ENCODE data around the gene TMEM238.

TMEM238 gene

GRCh38 chr19:55400281-55401087 lies 16.4 kb upstream of the TMEM238 start:
- DNase-seq: no peak

GRCh38 chr19:55398200-55398925 lies 14.3 kb upstream of the TMEM238 start:
- DNase-seq: no peak

DNA sequence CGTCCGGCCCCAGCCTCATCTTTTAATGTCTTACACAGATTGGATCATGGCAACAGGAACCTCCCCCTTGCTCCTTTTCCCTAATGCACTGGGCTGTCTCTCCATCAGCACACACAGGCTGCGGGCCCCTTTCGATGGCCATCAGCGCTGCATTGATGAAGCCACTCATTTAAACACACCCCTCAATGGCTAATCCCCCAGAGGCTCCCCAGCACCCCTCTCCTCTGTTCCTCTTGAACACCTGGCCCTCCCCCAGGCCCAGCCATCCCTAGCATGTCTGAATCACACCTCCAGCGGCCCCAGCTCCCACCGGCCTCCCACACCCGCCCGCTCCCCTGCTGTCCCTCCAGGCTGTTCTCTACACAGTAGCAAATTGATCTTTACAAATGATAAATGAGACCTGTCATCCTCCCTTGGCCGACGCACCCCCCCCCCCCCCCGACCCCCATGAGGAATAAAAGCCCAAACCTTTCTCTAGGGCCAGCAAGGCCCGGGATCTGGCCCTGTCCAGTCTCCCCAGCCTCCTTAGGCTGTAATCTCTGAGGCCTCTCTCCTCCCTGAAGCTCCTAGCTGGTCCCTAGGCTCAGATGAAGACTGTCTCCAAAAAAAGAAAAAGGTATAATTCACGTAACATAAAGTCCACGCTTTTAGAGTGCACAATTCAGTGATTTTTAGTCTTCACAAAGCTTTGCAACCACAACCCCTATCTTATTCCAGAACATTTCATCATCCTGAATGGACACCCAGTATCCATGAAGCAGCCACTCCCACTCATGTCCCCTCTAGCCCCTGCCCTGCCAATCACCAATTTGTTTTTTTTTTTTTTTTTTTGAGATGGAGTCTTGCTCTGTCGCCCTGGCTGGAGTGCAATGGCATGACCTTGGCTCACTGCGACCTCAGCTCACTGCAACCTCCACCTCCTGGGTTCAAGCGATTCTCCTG lies 9.0 kb upstream of the TMEM238 start:
- DNase-seq: no peak

DNA sequence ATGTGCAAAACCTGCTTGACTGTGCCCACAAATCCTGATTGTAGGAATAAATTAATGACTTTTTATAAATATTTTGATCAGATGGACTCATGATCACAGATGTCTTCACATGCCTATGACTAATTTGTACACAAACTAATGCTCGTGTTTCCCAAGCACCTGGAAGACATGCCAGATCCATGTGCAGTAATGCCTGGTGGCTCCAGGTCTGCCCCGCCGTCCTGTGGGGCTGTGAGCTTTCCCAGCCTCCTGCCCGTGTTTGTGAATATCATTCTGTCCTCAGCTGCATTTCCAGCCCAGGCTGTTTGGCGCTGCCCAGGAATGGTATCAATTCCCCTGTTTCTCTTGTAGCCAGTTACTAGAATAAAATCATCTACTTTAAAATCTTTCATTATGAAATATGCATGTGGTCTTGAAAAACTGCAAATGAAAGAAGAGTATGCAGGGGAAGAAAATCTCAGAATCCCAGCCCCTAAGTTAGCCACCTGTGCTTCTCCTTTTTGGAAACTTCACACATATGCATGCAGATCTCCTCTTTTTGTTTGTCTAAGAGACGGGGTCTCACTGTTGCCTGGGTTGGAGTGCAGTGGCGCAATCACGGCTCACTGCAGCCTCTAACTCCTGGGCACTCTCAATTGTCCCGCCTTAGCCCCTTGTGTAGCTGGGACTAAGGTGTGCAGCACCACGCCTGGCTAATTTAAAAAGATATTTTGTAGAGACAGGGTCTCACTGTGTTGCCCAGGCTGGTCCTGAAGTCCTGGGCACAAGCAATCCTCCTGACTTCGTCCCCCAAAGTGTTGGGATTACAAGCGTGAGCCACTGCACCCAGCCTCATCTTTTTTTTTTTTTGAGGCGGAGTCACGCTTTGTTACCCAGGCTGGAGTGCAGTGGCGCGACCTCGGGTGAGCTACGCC lies 7.9 kb upstream of the TMEM238 start:
- DNase-seq: no peak

- no peak for DNase-seq
Observed at GRCh38 chr19:55391191-55391670, 7.1 kb upstream of the TMEM238 start.

DNA sequence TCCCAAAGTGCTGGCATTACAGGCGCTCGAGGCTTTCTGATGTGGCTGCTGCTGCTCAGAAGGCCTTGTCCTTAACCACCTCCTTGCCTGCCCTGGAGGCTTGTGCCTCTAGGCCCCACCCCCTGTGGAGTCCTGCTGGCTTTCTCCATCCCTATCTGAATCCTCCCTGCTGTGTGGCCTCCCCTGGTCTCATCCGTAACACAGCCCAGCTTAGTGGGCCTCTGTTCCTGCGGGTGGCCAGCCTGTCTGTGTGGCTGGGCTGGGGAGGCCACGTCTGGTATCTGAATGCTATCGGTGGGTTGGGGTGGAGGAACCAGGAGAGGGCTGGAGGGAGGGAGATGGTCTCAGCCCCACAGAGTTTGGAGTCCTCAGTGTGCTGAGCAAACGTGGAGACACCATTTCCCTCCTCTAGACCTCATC lies 6.4 kb upstream of the TMEM238 start:
- no peak for DNase-seq

GRCh38 chr19:55389386-55390317 lies 5.6 kb upstream of the TMEM238 start:
- DNase-seq: no peak

DNA sequence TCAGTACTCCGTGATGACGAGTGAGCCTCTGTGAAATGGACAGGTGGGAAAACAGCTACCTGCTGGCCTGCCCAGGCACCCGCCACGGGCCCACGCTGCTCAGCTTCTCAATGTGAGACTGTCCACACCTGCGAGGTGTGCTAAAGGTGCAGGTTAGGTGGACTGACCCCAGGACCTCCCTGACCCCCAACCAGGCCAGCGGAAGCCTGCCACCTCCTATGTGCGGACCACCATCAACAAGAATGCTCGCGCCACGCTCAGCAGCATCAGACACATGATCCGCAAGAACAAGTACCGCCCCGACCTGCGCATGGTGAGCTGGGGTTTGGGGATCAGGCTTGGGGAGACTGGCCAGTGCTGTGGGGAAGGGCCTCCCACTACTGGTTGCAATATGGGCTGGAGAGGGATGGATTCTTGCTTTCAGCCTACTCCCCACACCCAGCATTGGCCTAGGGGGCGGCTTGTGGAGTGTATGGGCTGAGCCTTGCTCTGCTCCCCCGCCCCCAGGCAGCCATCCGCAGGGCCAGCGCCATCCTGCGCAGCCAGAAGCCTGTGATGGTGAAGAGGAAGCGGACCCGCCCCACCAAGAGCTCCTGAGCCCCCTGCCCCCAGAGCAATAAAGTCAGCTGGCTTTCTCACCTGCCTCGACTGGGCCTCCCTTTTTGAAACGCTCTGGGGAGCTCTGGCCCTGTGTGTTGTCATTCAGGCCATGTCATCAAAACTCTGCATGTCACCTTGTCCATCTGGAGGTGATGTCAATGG lies 3.8 kb upstream of the TMEM238 start:
- DNase-seq: no peak

- DNase-seq: no peak
Observed at GRCh38 chr19:55386493-55386971, 2.4 kb upstream of the TMEM238 start.

DNA sequence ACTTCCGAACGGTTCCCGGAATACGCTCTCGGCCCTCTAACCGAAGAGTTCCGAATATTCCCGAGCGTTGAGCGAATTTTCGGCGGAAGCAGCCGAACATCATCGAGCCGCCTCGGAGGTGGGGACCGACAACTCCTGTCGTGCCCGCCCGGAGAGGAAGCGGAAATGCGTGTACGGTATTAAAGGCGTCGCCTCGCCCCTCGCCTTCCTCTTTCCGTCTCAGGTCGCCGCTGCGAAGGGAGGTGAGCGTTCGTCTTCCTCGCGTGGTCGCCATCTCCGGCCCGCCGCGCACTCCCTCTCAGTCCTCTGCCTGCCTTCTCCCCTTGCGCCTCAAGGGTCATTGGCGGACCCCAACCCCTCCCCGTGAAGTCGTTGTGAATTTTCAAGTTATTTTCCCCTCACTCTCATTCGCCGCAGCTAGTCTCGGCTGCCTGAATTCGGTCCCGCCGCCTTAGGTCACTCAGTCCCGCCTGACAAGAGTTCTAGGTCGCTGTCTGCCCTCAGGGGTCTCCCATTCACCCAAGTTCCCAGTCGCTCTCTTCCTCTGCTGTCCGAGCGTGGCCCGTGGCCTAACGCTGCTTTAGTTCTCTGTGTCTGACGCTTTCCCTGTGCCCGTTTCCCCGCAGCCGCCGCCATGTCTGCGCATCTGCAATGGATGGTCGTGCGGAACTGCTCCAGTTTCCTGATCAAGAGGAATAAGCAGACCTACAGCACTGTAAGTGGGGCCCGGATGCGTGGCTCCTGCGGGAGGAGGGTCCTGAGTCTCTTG lies 1.8 kb upstream of the TMEM238 start, which contains the start of gene RPL28:
TSS of gene RPL28 (plus strand) at position 209 of the 769 bp plus-strand sequence. CDS start at position 635, 426 bp downstream.
- peak; percentile 99 for DNase-seq

DNA sequence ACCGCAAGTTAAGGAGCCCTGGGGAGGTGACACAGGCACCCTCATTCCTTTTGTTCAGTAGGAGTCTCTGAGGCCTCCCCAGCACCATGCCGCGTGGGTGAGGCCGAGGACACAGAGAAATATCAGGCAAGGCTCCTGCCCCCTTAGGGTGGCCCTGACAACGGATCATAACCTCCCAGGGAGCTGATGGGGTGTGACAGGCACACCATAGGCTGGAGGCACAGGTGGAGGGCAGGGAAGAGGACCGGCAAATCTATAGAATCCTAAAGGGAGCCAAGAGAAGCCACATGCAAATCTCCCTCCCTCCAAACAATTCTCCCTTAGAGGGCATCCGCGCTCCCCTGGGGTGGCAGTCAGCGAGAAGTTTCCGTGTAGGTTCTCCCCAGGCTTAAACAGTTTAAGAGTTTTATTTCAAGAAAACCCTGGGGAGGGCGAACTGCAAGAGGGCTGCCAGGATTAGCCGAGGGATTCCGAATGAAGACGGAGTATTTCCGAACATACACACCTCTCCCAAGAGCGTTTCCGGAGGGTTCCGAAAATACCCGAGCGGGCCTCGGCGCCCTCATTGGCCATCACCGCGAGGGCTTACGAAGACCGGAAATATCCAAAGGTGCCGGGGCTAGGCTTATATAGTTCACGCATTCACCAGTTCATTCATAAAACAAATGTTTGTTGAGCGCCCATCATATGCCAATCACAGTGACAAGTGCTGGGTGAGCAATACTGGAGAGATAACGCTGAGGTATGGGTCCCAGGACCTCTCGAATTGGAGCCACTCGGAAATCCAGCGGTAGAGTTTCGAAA lies 1.0 kb upstream of the TMEM238 start:
- peak; percentile 99 for DNase-seq

DNA sequence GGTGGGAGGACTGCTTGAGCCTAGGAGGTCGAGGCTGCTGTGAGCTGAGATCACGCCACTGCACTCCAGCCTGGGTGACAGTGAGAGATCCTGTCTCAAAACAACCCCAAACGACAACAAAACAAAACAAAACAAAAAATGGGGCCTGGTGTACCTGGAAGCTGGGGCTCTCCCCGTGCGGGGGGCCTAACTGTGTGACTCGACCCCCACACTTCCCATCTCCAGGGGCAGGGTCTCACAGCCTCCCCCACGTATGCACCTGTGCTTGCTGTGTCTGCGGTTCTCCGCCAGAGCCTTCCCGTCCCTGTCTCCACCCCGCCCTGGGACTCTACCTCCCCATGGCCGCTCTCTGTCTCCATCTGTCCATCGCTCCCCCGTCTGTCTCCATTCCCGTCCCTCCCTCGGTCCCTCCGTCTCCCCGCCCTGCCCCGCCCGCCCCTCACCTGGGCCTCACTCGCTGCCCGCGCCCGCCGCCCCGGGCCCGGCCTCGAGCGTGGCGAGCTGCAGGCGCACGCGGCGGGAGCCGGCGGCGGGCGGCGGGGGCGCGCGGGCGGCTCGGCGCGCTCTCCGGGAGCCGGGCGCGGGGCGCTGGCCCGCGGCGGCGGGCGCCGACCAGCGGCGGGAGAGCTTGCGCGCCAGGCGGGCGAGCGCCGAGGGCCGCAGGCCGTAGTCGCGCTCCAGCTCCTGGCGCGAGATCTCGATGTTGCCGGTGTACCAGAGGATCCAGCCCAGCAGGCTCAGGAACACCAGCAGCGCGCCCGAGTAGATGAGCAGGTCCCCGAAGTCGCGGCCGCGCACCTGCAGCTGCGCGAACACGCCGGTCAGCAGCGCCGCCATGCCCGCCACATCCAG lies 587 bp downstream of the TMEM238 start:
- DNase-seq: peak; percentile 38

DNA sequence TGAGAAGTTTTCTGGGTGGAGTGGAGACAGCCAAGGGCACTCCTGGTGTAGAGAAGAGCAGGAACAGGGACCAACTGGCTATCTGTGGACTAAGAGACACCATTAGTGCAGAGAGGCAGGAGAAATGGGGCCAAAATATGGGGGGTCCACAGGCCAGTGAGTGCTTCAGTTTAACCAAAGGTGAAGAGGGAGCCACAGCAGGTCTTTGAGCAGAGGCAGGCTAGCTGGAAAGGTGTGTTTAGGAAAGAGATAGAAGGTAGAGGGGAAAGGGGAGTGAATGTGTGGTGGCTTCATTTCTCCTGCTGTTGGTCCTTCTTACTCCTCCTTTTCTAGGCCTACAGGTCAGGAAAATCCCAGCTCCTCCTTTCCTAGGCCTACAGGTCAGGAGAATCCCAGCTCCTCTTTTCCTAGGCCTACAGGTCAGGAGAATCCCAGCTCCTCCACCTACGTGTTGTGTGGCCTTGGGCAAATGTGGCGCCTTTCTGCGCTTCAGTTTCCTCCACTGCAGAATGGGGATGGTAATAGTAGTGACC lies 1.5 kb downstream of the TMEM238 start:
- no peak for DNase-seq

DNA sequence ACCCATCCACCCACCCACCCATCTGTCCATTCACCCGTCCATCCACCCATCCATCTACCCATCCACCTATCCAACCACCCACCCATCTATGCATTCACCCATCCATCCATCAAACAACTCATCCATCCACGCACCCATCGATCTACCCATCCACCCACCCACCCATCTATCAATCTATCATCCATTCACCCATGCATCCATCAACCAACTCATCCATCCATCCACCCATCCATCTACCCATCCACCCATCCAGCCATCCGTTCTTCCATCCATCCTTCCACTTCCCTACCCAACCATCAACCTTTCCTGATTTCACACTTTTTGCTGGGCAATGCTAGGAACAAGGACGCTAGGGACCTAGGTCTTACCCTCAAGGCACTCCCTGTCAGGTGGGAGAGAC lies 2.1 kb downstream of the TMEM238 start:
- no peak for DNase-seq

DNA sequence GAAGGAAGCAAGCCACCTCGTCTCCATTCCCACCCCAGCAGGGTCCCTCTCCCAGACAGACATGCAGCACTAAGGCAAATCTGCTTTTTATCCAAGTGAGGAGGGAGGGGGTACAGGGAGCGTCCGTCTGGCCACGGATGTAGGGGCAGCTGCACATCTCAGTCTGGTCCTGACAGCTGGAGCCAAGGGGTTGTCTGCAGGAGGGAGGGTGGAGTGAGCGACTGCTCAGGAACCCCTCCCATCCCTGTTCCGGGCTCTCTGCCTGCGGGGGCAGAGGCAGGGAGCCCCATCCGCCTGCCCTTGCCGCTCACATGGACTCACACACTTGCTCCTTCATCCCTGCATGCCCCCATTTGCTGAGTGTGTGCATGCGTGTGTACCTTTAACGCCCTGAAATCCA lies 4.9 kb downstream of the TMEM238 start:
- DNase-seq: no peak

DNA sequence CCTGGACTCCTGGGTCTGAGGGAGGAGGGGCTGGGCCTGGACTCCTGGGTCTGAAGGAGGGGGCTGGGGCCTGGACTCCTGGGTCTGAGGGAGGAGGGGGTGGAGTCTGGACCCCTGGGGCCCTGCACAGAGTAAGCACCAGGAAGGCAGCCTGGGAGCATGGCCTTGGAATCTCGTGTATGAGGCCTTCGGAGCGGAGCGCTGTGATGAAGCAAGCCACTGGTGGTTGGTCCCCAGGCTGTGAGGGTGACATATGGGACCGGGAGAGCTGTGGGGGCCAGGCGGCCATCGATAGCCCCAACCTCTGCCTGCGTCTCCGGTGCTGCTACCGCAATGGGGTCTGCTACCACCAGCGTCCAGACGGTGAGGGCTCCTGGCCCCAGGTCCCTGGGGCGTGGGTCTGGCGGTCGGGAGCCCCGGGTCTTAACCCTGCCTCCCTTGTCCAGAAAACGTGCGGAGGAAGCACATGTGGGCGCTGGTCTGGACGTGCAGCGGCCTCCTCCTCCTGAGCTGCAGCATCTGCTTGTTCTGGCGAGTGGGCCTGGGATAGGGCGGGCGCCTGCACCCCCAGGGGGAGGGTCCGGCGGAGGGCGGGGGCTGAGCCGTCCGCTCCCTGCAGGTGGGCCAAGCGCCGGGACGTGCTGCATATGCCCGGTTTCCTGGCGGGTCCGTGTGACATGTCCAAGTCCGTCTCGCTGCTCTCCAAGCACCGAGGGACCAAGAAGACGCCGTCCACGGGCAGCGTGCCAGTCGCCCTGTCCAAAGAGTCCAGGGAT lies 6.5 kb downstream of the TMEM238 start:
- DNase-seq: no peak
